Measurements from ENCODE around the gene ARID1B. TPM values are rescaled to one million over a fixed set of nuclear protein-coding genes. Genes with fewer than 3 reads are reported as not detected.

Gene ARID1B
- total RNA-seq, 1 experiment from 2014 or later = 60.3 TPM

- ChIA-PET POLR2A (no interaction called here), CTCF (interaction anchor here (2.0 kb wide), 1 partner anchor 42 kb away, joined by 8 read pairs; no protein-coding TSS in a partner anchor)
- Mint-ChIP-seq H3K4me1 (peaks cover 16% of the 10 kb centered on the region), H3K27me3 (ENCODE audit: low read depth) (no peaks in the 10 kb centered on the region), H3K27ac (no peak overlapping the region), H3K9me3 (no peaks in the 10 kb centered on the region), H3K36me3 (peaks cover 8% of the 10 kb centered on the region), H3K4me3 (no peak overlapping the region)
- no peak for DNase-seq (ENCODE audit: low spot score)
- TF ChIP-seq ZNF512 (CRISPR knock-in tag; IDR thresholded peaks at IDR 0.05; ENCODE audit: borderline replicate concordance) (no peak), GRHL2 (CRISPR knock-in tag; IDR thresholded peaks at IDR 0.05; ENCODE audit: insufficient replicate concordance, severe bottlenecking) (no peak), GTF2I (CRISPR knock-in tag; conservative IDR thresholded peaks at IDR 0.05) (no peak), NFE2L1 (CRISPR knock-in tag; IDR thresholded peaks at IDR 0.05) (no peak), IRF2 (CRISPR knock-in tag; IDR thresholded peaks at IDR 0.05; ENCODE audit: borderline replicate concordance, low read depth) (no peak), NFATC4 (CRISPR knock-in tag; IDR thresholded peaks at IDR 0.05) (no peak), JUN (CRISPR knock-in tag; IDR thresholded peaks at IDR 0.05) (no peak), SP1 (CRISPR knock-in tag; conservative IDR thresholded peaks at IDR 0.05) (no peak), ZNF281 (CRISPR knock-in tag; IDR thresholded peaks at IDR 0.05) (no peak), ZBTB43 (CRISPR knock-in tag; IDR thresholded peaks at IDR 0.05) (no peak), CTCF (IDR thresholded peaks at IDR 0.05) (no peak), ELF4 (CRISPR knock-in tag; IDR thresholded peaks at IDR 0.05; ENCODE audit: low read depth) (no peak), PRDM15 (CRISPR knock-in tag; IDR thresholded peaks at IDR 0.05) (no peak), ZMAT4 (CRISPR knock-in tag; IDR thresholded peaks at IDR 0.05) (no peak), CBFB (CRISPR knock-in tag; IDR thresholded peaks at IDR 0.05; ENCODE audit: low read depth) (no peak), TEAD1 (CRISPR knock-in tag; IDR thresholded peaks at IDR 0.05) (no peak), ATF2 (CRISPR knock-in tag; IDR thresholded peaks at IDR 0.05; ENCODE audit: borderline replicate concordance, low read depth) (no peak), ZNF317 (CRISPR knock-in tag; IDR thresholded peaks at IDR 0.05; ENCODE audit: borderline replicate concordance, low read depth) (no peak), ATF3 (CRISPR knock-in tag; conservative IDR thresholded peaks at IDR 0.05) (no peak), ZNF396 (CRISPR knock-in tag; IDR thresholded peaks at IDR 0.05; ENCODE audit: borderline replicate concordance) (no peak)
- no peak for ATAC-seq
Observed at GRCh38 chr6:157181649-157182048, 404.5 kb downstream of the ARID1B start.
